ENCODE results near the gene TAAR6. TPM values are rescaled to one million over a fixed set of nuclear protein-coding genes. Genes with fewer than 3 reads are reported as not detected.
"Not testable (repeated sequence)": the region's sequence is repeated elsewhere in the genome, so short reads cannot be mapped to it uniquely, and the experiment has no call there.

TAAR6 gene, protein sequence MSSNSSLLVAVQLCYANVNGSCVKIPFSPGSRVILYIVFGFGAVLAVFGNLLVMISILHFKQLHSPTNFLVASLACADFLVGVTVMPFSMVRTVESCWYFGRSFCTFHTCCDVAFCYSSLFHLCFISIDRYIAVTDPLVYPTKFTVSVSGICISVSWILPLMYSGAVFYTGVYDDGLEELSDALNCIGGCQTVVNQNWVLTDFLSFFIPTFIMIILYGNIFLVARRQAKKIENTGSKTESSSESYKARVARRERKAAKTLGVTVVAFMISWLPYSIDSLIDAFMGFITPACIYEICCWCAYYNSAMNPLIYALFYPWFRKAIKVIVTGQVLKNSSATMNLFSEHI
- total RNA-seq (2014; rRNA removed; shearing (Covaris generic)): not detected in 2 replicates

DNA sequence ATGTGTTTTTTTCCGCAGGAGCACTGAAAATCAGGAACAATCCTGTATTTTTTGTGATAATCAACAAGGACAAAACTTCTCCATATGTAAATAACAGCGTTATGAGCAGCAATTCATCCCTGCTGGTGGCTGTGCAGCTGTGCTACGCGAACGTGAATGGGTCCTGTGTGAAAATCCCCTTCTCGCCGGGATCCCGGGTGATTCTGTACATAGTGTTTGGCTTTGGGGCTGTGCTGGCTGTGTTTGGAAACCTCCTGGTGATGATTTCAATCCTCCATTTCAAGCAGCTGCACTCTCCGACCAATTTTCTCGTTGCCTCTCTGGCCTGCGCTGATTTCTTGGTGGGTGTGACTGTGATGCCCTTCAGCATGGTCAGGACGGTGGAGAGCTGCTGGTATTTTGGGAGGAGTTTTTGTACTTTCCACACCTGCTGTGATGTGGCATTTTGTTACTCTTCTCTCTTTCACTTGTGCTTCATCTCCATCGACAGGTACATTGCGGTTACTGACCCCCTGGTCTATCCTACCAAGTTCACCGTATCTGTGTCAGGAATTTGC is at the start of gene TAAR6:
Gene TAAR6, plus strand, starts transcription at position 102 of the 557 bp plus-strand sequence. Its CDS starts 0 bp downstream, at position 102.
- no peak for DNase-seq (ENCODE audit: low spot score)

GRCh38 chr6:132520953-132521352 is 49.2 kb upstream of the TAAR6 start:
- DNase-seq (ENCODE audit: low spot score): no peak

- no peak for DNase-seq (ENCODE audit: low spot score)
These were observed 45.5 kb upstream of the TAAR6 start for GRCh38 chr6:132524646-132525045.

GRCh38 chr6:132525866-132526265 is 44.3 kb upstream of the TAAR6 start:
- no peak for DNase-seq (ENCODE audit: low spot score)

GRCh38 chr6:132526461-132526860 is 43.7 kb upstream of the TAAR6 start:
- no peak for DNase-seq (ENCODE audit: low spot score)

GRCh38 chr6:132527791-132528190 is 42.3 kb upstream of the TAAR6 start:
- DNase-seq (ENCODE audit: low spot score): peak; percentile 69

GRCh38 chr6:132530293-132530974 is 39.7 kb upstream of the TAAR6 start:
- peak; percentile 90 for DNase-seq (ENCODE audit: low spot score)

GRCh38 chr6:132534546-132534945 is 35.6 kb upstream of the TAAR6 start:
- not testable (repeated sequence) for DNase-seq (ENCODE audit: low spot score)

GRCh38 chr6:132537145-132537544 is 33.0 kb upstream of the TAAR6 start:
- DNase-seq (ENCODE audit: low spot score): no peak

DNA sequence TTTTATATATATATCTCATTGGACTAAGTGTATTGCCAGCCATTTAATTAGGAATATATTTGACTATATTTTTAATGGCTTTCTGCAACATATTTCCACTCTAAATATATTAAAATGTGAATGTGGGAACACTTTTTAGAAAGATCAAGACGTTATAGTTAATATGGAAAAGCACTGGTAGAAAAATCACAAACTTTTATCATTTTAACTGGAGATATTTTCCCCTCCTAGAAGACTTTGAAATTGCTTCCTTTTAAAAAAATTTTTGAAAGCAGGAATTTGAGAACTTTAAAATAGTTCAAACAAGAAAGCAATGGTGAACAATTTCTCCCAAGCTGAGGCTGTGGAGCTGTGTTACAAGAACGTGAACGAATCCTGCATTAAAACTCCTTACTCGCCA is 32.1 kb upstream of the TAAR6 start, which contains the start of gene TAAR9:
Gene TAAR9, plus strand, starts transcription at position 301 of the 400 bp plus-strand sequence. Its CDS starts 13 bp downstream, at position 314.
- DNase-seq (ENCODE audit: low spot score): no peak

GRCh38 chr6:132544826-132545225 is 25.3 kb upstream of the TAAR6 start:
- no peak for DNase-seq (ENCODE audit: low spot score)

DNA sequence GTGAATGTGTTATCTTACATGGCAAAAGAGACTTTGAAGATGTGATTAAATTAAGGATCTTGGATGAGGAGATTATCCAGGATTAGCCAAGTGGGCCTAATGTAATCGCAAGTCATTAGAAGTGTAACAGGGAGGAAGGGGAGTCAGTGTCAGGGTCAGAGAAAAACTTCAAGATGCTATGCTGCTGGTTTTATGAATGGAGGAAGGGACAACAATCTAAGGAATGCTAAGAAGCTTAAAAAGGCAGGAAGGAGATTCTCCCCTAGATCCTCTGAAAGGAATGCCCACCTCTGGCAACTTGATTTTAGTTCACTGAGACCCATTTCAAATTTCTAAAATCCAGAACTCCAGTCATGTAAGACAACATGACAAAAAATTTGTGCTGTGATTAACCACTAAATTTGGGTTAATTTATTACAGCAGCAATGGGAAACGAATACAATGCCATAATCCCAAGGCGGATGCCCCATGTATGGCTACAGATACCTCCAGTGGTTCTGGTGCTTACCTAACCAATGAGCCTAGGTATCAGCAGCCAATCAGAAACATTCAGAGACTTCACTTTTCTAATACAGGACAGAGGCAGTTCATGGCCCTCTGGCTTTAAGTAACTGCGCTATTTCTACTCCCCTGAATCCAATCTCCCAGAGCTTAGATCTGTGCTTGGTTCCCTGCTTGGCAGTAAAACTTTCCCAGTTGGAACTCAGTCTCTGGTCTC is 21.2 kb upstream of the TAAR6 start:
- no peak for DNase-seq (ENCODE audit: low spot score)

GRCh38 chr6:132551214-132551613 is 18.9 kb upstream of the TAAR6 start:
- DNase-seq (ENCODE audit: low spot score): no peak

DNA sequence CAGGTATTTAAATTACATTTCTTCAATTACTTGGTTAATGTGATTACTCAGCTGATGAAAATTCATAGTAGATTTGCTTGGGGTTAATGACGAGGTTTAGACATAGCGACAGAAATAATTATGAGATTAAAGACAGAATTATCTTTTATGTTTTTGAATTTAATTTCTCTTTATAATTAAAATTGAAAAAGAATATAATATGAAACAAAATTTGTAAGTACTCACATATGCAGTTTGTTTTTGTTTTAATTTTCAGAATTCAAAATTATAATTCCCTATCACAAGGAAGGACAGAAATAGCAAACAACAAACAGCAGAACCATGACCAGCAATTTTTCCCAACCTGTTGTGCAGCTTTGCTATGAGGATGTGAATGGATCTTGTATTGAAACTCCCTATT is 17.8 kb upstream of the TAAR6 start, which contains the start of gene TAAR8:
Gene TAAR8, plus strand, starts transcription at position 301 of the 400 bp plus-strand sequence. Its CDS starts 21 bp downstream, at position 322.
- DNase-seq (ENCODE audit: low spot score): no peak

DNA sequence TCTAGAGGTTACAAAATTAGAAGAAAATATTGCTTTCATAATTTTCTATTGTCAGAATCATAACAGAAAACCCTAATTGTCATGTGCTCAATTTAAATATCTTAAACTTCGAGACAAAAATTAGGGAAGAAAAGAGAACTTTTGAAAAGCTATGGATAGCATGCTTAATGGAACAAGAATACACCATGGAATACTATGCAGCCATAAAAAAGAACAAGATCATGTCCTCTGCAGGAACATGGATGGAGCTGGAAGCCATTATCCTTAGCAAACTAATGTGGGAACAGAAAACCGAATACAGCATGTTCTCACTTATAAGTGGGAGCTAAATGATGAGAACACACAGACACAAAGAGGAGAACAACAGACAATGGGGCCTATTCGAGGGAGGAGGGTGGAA is 10.0 kb upstream of the TAAR6 start:
- not testable (repeated sequence) for DNase-seq (ENCODE audit: low spot score)

GRCh38 chr6:132566404-132566803 is 3.7 kb upstream of the TAAR6 start:
- DNase-seq (ENCODE audit: low spot score): no peak

GRCh38 chr6:132567566-132567965 is 2.6 kb upstream of the TAAR6 start:
- no peak for DNase-seq (ENCODE audit: low spot score)

DNA sequence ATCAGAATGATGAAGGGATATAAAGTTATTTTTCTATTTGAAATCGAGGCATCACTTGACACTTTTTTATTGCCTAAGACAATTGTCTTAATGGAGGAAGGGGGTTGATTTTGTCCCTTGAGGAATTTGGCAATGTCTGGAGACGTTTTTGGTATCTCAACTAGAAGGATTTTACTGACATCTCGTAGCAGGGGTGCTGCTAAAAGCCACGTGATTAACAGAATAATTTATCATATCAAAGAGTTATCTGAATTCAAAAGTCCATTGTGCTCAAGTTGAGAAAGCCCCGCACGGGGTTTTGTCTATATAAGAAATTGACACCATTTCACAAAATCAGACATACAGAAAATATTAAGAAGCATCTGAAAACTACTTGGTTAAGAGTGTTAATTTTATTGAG is 1.5 kb upstream of the TAAR6 start:
- no peak for DNase-seq (ENCODE audit: low spot score)

DNA sequence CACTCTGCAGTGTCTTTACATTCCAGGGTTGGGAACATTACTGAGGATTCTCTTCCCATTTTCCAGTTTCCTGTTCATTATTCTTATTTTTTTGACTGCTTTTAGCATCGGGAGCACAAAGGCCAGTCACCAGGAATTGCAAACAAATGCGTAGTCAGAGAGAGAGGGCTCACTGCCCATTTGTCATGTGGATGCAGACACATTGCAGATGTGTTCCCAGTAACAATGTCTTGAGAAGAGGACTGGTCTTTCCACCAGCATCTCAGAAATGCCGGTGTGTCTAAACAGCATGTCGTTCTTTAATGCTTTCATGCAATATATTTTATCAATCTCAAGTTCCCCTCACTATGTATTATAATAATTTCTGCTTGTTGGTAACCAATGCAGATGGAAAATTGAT is 952 bp upstream of the TAAR6 start:
- no peak for DNase-seq (ENCODE audit: low spot score)

GRCh38 chr6:132571774-132572173 is 1.7 kb downstream of the TAAR6 start:
- no peak for DNase-seq (ENCODE audit: low spot score)

DNA sequence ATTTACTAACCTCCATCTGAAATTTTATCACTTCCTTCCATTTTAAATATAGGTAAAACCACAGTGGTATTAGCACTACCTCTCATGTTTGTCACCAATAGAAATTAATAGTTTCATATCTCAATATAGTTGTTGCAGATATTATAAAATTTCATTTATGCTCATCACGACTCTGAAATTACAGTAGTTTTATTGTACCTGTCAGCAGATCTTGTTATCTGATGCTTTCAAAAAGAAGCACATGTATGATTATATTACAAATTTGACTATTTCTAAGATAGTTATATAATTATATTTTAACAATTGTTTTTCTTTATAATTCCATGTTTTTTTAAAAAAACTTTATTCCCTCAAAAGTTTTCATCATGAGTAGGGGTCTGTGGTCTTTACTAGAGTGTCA is 14.6 kb downstream of the TAAR6 start:
- no peak for DNase-seq (ENCODE audit: low spot score)

- no peak for DNase-seq (ENCODE audit: low spot score)
These were observed 17.3 kb downstream of the TAAR6 start for GRCh38 chr6:132587424-132587823.

Data from HT-29 (cell line).